Measurements from ENCODE around the gene TMUB2. TPM values are rescaled to one million over a fixed set of nuclear protein-coding genes. Genes with fewer than 3 reads are reported as not detected.
A peak's percentile ranks its signal among the peaks of the same experiment; 100 is the strongest.

The TMUB2 gene
- total RNA-seq, 6 donors from 2014 or later, result 28.5 to 46.1 (median 34.9) TPM

GRCh38 chr17:44191941-44192496 lies 5.2 kb downstream of the TMUB2 start:
- Histone ChIP-seq H3K4me1 (peaks cover 12 to 29% (median 19%) of the 10 kb centered on the region in 4 donors), H3K27ac (peak overlapping the region in 3 of 4 donors; percentile 12 to 27 (median 19)), H3K36me3 (peaks cover 19 to 78% (median 52%) of the 10 kb centered on the region in 4 donors), H3K27me3 (no peaks in the 10 kb centered on the region), H3K9me3 (no peaks in the 10 kb centered on the region), H3K4me3 (no peak overlapping the region)
- DNase-seq, result no peak
- TF ChIP-seq EP300 (IDR thresholded peaks at IDR 0.05) (no peak), POLR2A (IDR thresholded peaks at IDR 0.05) (no peak), POLR2AphosphoS5 (IDR thresholded peaks at IDR 0.05) (no peak), CTCF (IDR thresholded peaks at IDR 0.05) (no peak)
- 60 to 65% methylated on average over 3 to 7 of the region's 7 CpGs for WGBS, 2 donors
- ATAC-seq (ENCODE audit: low FRiP score in 2 of 2), result peak; percentile 3 to 18

GRCh38 chr17:44192750-44193149 lies 6.0 kb downstream of the TMUB2 start:
- DNase-seq (no peak), ATAC-seq (ENCODE audit: low FRiP score in 2 of 2) (no peak)
- H3K36me3 ChIP-seq, result peaks cover 19 to 84% (median 55%) of the 10 kb centered on the region in 4 donors
- no peaks in the 10 kb centered on the region for H3K9me3 ChIP-seq
- WGBS, 2 donors, result 90 to 100% methylated on average over 1 to 5 of the region's 5 CpGs
- no peak for TF ChIP-seq EP300 (IDR thresholded peaks at IDR 0.05)
- TF ChIP-seq POLR2A (IDR thresholded peaks at IDR 0.05), result no peak
- no peak for TF ChIP-seq POLR2AphosphoS5 (IDR thresholded peaks at IDR 0.05)
- no peak for TF ChIP-seq CTCF (IDR thresholded peaks at IDR 0.05)
- no peaks in the 10 kb centered on the region for H3K27me3 ChIP-seq
- peak overlapping the region in 2 of 4 donors; percentile 12 to 19 for H3K27ac ChIP-seq
- no peak overlapping the region for H3K4me3 ChIP-seq
- peaks cover 13 to 32% (median 23%) of the 10 kb centered on the region in 4 donors for H3K4me1 ChIP-seq

- ATAC-seq (ENCODE audit: low FRiP score in 2 of 2) (no peak), DNase-seq (no peak)
- 85 to 90% methylated on average over 4 to 14 of the region's 14 CpGs for WGBS, 2 donors
- no peak overlapping the region for H3K4me3 ChIP-seq
- TF ChIP-seq POLR2AphosphoS5 (IDR thresholded peaks at IDR 0.05), result no peak
- no peak for TF ChIP-seq CTCF (IDR thresholded peaks at IDR 0.05)
- no peak for TF ChIP-seq POLR2A (IDR thresholded peaks at IDR 0.05)
- TF ChIP-seq EP300 (IDR thresholded peaks at IDR 0.05), result no peak
- no peak overlapping the region for H3K27ac ChIP-seq
- peaks cover 12 to 32% (median 22%) of the 10 kb centered on the region in 4 donors for H3K4me1 ChIP-seq
- no peaks in the 10 kb centered on the region for H3K9me3 ChIP-seq
- H3K36me3 ChIP-seq, result peaks cover 19 to 84% (median 55%) of the 10 kb centered on the region in 4 donors
- H3K27me3 ChIP-seq, result no peaks in the 10 kb centered on the region
These were observed 6.7 kb downstream of the TMUB2 start for GRCh38 chr17:44193326-44194084.

- Histone ChIP-seq H3K9me3 (no peaks in the 10 kb centered on the region), H3K36me3 (peaks cover 15 to 53% (median 39%) of the 10 kb centered on the region in 4 donors), H3K27me3 (no peaks in the 10 kb centered on the region), H3K4me3 (no peak overlapping the region), H3K27ac (peak overlapping the region in 2 of 4 donors; percentile 99), H3K4me1 (peaks cover 16 to 35% (median 27%) of the 10 kb centered on the region in 4 donors)
- WGBS, 2 donors, result 94% methylated on average over 15 of the region's 15 CpGs
- ATAC-seq (ENCODE audit: low FRiP score in 2 of 2) (no peak), DNase-seq (no peak)
- TF ChIP-seq CTCF (IDR thresholded peaks at IDR 0.05) (no peak), EP300 (IDR thresholded peaks at IDR 0.05) (no peak), POLR2AphosphoS5 (IDR thresholded peaks at IDR 0.05) (no peak), POLR2A (IDR thresholded peaks at IDR 0.05) (no peak)
These were observed 10.3 kb downstream of the TMUB2 start for GRCh38 chr17:44197107-44197506.

Data from upper lobe of left lung (tissue), 6 donors.